HepG2 (cell line): ENCODE data around the gene ADRA2B.

Experiments
- EED ChIP-seq: sonication (generic); formaldehyde crosslinking; IDR thresholded peaks from 2 replicates; pipeline ENCODE4 v1.5.0; 2020; ENCODE audit warnings: mild to moderate bottlenecking, missing genetic modification reagents
- SIX4 ChIP-seq: sonication (generic); formaldehyde crosslinking; IDR thresholded peaks from 2 replicates; pipeline ENCODE4 v1.4.0; 2020; ENCODE audit warnings: missing genetic modification reagents
- TEAD2 ChIP-seq: sonication (generic); formaldehyde crosslinking; IDR thresholded peaks from 2 replicates; pipeline ENCODE4 v1.9.0; 2021; ENCODE audit warnings: missing genetic modification reagents
- ZBTB8A ChIP-seq: sonication (generic); formaldehyde crosslinking; IDR thresholded peaks from 2 replicates; pipeline ENCODE4 v1.4.0; 2020; ENCODE audit warnings: mild to moderate bottlenecking, low read depth, missing genetic modification reagents, borderline replicate concordance
- ZNF124 ChIP-seq: sonication (generic); formaldehyde crosslinking; IDR thresholded peaks from 2 replicates; pipeline ENCODE4 v1.4.0; 2020; ENCODE audit warnings: missing genetic modification reagents
- TF ChIP-seq, protein P1 (sequence below): sonication (generic); formaldehyde crosslinking; IDR thresholded peaks from 2 replicates; pipeline ENCODE4 v1.4.0; 2020; ENCODE audit warnings: missing genetic modification reagents
- TF ChIP-seq, protein P2 (sequence below): sonication (generic); formaldehyde crosslinking; IDR thresholded peaks from 2 replicates; pipeline ENCODE4 v1.9.0; 2021; ENCODE audit warnings: missing genetic modification reagents, mild to moderate bottlenecking, borderline replicate concordance

DNA sequence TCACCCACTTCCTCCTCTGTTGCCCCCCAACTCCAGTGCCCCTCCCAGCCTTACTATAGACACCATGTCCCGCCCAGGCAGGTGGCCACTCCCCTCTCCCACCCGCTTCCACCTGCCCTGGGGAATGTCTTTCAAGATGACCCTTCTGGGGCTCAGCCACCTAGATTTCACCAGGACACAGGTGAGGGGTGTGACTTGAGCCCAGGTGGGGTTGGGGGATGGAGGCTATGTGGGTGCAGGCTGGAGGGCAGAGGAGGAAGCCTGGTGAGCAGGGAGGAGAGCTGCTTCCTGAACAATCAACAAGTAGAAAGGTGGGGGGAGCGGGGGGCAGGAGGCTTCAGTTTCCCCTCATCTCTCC lies 8.7 kb downstream of the ADRA2B start:
- TF ChIP-seq, protein P1, sequence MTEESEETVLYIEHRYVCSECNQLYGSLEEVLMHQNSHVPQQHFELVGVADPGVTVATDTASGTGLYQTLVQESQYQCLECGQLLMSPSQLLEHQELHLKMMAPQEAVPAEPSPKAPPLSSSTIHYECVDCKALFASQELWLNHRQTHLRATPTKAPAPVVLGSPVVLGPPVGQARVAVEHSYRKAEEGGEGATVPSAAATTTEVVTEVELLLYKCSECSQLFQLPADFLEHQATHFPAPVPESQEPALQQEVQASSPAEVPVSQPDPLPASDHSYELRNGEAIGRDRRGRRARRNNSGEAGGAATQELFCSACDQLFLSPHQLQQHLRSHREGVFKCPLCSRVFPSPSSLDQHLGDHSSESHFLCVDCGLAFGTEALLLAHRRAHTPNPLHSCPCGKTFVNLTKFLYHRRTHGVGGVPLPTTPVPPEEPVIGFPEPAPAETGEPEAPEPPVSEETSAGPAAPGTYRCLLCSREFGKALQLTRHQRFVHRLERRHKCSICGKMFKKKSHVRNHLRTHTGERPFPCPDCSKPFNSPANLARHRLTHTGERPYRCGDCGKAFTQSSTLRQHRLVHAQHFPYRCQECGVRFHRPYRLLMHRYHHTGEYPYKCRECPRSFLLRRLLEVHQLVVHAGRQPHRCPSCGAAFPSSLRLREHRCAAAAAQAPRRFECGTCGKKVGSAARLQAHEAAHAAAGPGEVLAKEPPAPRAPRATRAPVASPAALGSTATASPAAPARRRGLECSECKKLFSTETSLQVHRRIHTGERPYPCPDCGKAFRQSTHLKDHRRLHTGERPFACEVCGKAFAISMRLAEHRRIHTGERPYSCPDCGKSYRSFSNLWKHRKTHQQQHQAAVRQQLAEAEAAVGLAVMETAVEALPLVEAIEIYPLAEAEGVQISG (CRISPR knock-in tag), result no peak
- TF ChIP-seq SIX4 (no peak), TEAD2 (no peak), ZBTB8A (CRISPR knock-in tag) (no peak), ZNF124 (no peak), EED (CRISPR knock-in tag) (no peak)
- TF ChIP-seq, protein P2, sequence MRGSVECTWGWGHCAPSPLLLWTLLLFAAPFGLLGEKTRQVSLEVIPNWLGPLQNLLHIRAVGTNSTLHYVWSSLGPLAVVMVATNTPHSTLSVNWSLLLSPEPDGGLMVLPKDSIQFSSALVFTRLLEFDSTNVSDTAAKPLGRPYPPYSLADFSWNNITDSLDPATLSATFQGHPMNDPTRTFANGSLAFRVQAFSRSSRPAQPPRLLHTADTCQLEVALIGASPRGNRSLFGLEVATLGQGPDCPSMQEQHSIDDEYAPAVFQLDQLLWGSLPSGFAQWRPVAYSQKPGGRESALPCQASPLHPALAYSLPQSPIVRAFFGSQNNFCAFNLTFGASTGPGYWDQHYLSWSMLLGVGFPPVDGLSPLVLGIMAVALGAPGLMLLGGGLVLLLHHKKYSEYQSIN, result no peak
